Epithelial cell of proximal tubule (primary cell): ENCODE results near the gene TOMM22. TPM values are rescaled to one million over a fixed set of nuclear protein-coding genes. Genes with fewer than 3 reads are reported as not detected.
A peak's percentile ranks its signal among the peaks of the same experiment; 100 is the strongest.

Experiments used
- DNase-seq: peaks from one replicate; pipeline ENCODE4 v3.0.0-alpha.2; 2011; ENCODE audit warnings: low read depth
- H3K4me3 ChIP-seq: 2 replicates; pipeline ENCODE4 v1.5.1; 2011; ENCODE audit warnings: low read depth, mild to moderate bottlenecking, low read length
- CTCF ChIP-seq: conservative IDR thresholded peaks from 2 replicates; pipeline ENCODE4 v1.5.1; 2012; ENCODE audit warnings: low read depth, mild to moderate bottlenecking, low read length
- total RNA-seq: library from RNA; depleted of rRNA; stranded (reverse); fragments of >200 nt; gene quantifications from 2 replicates; pipeline ENCODE4 v1.2.3, GENCODE V29; 2015

Gene TOMM22
- total RNA-seq, 1 donor from 2014 or later: 67.6 TPM

GRCh38 chr22:38715852-38716251, 34.1 kb downstream of the TOMM22 start:
- H3K4me3 ChIP-seq: no peak overlapping the region
- no peak for DNase-seq
- no peak for TF ChIP-seq CTCF

GRCh38 chr22:38716271-38716670, 34.5 kb downstream of the TOMM22 start:
- no peak overlapping the region for H3K4me3 ChIP-seq
- no peak for TF ChIP-seq CTCF
- no peak for DNase-seq

- DNase-seq: no peak
- no peak overlapping the region for H3K4me3 ChIP-seq
- TF ChIP-seq CTCF: no peak
Measured at GRCh38 chr22:38716826-38717225, 35.1 kb downstream of the TOMM22 start.

- H3K4me3 ChIP-seq: no peak overlapping the region
- no peak for DNase-seq
- no peak for TF ChIP-seq CTCF
Measured at GRCh38 chr22:38717244-38717643, 35.5 kb downstream of the TOMM22 start.

GRCh38 chr22:38718414-38718813, 36.7 kb downstream of the TOMM22 start:
- no peak for DNase-seq
- TF ChIP-seq CTCF: peak; percentile 70
- no peak overlapping the region for H3K4me3 ChIP-seq

GRCh38 chr22:38719196-38719595, 37.4 kb downstream of the TOMM22 start:
- H3K4me3 ChIP-seq: no peak overlapping the region
- TF ChIP-seq CTCF: no peak
- no peak for DNase-seq

GRCh38 chr22:38720350-38720749, 38.6 kb downstream of the TOMM22 start:
- DNase-seq: no peak
- no peak overlapping the region for H3K4me3 ChIP-seq
- TF ChIP-seq CTCF: no peak
